KMS-11 (cell line): ENCODE measurements around the gene KIF26B.

Source experiments
- H2AFZ ChIP-seq: fragments of 200-600 bp; sonication (generic); 2 replicates; pipeline ENCODE4 v1.6.1; 2016; ENCODE audit warnings: antibody characterized with exemption, mixed run types, low read depth
- H3K27ac ChIP-seq: fragments of 200-600 bp; sonication (generic); 2 replicates; pipeline ENCODE4 v1.6.1; 2016; ENCODE audit warnings: mild to moderate bottlenecking, mixed run types
- H3K27me3 ChIP-seq: fragments of 200-600 bp; sonication (generic); 2 replicates; pipeline ENCODE4 v1.6.1; 2017; ENCODE audit warnings: mild to moderate bottlenecking, low read depth, mixed run types, moderate library complexity; ENCODE audit not compliant: insufficient read depth
- H3K36me3 ChIP-seq: fragments of 200-600 bp; sonication (generic); 2 replicates; pipeline ENCODE4 v1.6.1; 2017; ENCODE audit warnings: mild to moderate bottlenecking, mixed run types; ENCODE audit not compliant: insufficient read depth
- H3K4me1 ChIP-seq: fragments of 200-600 bp; sonication (generic); 2 replicates; pipeline ENCODE4 v1.6.1; 2016; ENCODE audit warnings: mild to moderate bottlenecking, low read depth, mixed run types; ENCODE audit not compliant: poor library complexity, severe bottlenecking
- H3K4me2 ChIP-seq: fragments of 200-600 bp; sonication (generic); 2 replicates; pipeline ENCODE4 v1.7.0; 2016; ENCODE audit warnings: mild to moderate bottlenecking, mixed run types
- H3K4me3 ChIP-seq: fragments of 200-600 bp; sonication (generic); IDR thresholded peaks from 2 replicates; pipeline ENCODE4 v1.6.1; 2017; ENCODE audit warnings: low read depth, low read length, mixed read lengths; ENCODE audit not compliant: insufficient read depth
- H3K79me2 ChIP-seq: fragments of 200-600 bp; sonication (generic); 2 replicates; pipeline ENCODE4 v1.6.1; 2016; ENCODE audit warnings: low read depth, mixed run types; ENCODE audit not compliant: insufficient read depth
- H3K9ac ChIP-seq: fragments of 200-600 bp; sonication (generic); 2 replicates; pipeline ENCODE4 v1.6.1; 2016; ENCODE audit warnings: mild to moderate bottlenecking, mixed run types
- H4K20me1 ChIP-seq: fragments of 200-600 bp; sonication (generic); 2 replicates; pipeline ENCODE4 v1.6.1; 2016; ENCODE audit warnings: mild to moderate bottlenecking, mixed run types; ENCODE audit not compliant: insufficient read depth
- CTCF ChIP-seq: fragments of 200-600 bp; sonication (generic); conservative IDR thresholded peaks from 2 replicates; pipeline ENCODE4 v1.6.1; 2017; ENCODE audit warnings: low read depth, mild to moderate bottlenecking, antibody characterized with exemption, low read length, moderate library complexity, mixed read lengths

The KIF26B gene

DNA sequence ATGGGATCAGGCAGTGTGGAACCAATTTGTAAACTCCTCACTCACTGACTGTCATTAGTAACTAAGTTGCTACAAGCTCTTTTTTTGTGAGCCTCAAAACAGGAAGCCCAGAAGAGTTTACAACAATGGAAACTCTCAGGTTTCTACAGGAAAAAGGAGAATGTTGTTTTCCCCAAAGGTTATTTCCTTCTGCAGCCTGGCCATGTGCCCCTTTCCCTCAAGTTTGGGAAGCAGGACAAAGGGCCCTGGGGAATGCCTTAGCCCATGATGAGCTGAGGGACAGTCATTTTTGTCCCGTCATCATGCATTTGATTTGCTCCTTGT lies 395.9 kb downstream of the KIF26B start:
- H3K27ac ChIP-seq: no peak overlapping the region
- no peaks in the 10 kb centered on the region for H4K20me1 ChIP-seq
- no peak overlapping the region for H3K4me3 ChIP-seq
- no peaks in the 10 kb centered on the region for H3K4me1 ChIP-seq
- no peak overlapping the region for H2AFZ ChIP-seq
- no peaks in the 10 kb centered on the region for H3K79me2 ChIP-seq
- no peaks in the 10 kb centered on the region for H3K36me3 ChIP-seq
- H3K9ac ChIP-seq: no peak overlapping the region
- TF ChIP-seq CTCF: no peak
- H3K27me3 ChIP-seq: no peaks in the 10 kb centered on the region
- H3K4me2 ChIP-seq: no peak overlapping the region

DNA sequence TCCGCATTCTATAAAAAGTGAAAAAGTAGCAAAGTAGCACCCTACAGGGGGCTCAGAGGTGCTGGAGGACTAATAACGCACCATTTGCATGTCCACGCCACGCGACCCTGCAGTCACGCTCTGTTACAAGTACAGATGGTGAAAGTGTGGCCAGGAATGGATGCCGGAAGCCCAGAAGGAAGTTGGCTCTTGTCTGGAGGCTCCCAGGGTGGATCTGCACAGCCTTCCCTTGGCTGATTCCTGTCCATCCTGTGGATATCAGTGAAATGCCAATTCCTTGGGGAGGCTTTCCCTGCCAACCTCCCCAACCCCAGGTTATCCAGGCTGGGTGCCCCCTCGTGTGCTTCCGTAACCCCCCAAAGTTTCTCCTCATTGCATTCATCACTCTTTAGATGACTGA lies 396.8 kb downstream of the KIF26B start:
- H3K27ac ChIP-seq: no peak overlapping the region
- H3K79me2 ChIP-seq: no peaks in the 10 kb centered on the region
- no peak overlapping the region for H3K4me2 ChIP-seq
- no peaks in the 10 kb centered on the region for H3K36me3 ChIP-seq
- no peak overlapping the region for H3K4me3 ChIP-seq
- no peak for TF ChIP-seq CTCF
- no peaks in the 10 kb centered on the region for H3K4me1 ChIP-seq
- H3K27me3 ChIP-seq: no peaks in the 10 kb centered on the region
- no peaks in the 10 kb centered on the region for H4K20me1 ChIP-seq
- no peak overlapping the region for H2AFZ ChIP-seq
- no peak overlapping the region for H3K9ac ChIP-seq

GRCh38 chr1:245552331-245552730 lies 397.5 kb downstream of the KIF26B start:
- Histone ChIP-seq H3K4me3 (no peak overlapping the region), H3K36me3 (no peaks in the 10 kb centered on the region), H3K27ac (no peak overlapping the region), H3K4me2 (no peak overlapping the region), H3K4me1 (no peaks in the 10 kb centered on the region), H2AFZ (no peak overlapping the region), H4K20me1 (no peaks in the 10 kb centered on the region), H3K79me2 (no peaks in the 10 kb centered on the region), H3K9ac (no peak overlapping the region), H3K27me3 (no peaks in the 10 kb centered on the region)
- no peak for TF ChIP-seq CTCF

DNA sequence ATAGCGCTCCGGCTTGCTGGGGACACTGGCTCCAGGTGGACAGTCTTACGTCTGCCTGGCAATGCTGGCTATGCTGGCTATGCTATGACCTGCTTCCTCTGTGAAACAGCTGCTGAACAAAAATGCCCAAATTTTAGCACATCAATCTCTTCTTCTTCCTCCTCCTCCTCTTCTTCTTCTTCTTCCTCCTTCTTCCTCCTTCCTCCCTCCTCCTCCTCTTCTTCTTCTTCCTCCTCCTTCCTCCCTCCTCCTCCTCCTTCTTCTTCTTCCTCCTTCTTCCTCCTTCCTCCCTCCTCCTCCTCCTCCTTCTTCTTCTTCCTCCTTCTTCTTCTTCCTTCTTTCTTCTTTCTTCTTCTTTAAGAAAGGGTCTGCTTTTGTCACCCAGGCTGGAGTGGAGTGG lies 401.3 kb downstream of the KIF26B start:
- Histone ChIP-seq H3K27ac (no peak overlapping the region), H3K79me2 (no peaks in the 10 kb centered on the region), H2AFZ (no peak overlapping the region), H3K4me1 (no peaks in the 10 kb centered on the region), H4K20me1 (no peaks in the 10 kb centered on the region), H3K4me2 (no peak overlapping the region), H3K36me3 (no peaks in the 10 kb centered on the region), H3K9ac (no peak overlapping the region), H3K27me3 (no peaks in the 10 kb centered on the region), H3K4me3 (no peak overlapping the region)
- no peak for TF ChIP-seq CTCF

GRCh38 chr1:245558069-245558468 lies 403.3 kb downstream of the KIF26B start:
- TF ChIP-seq CTCF: no peak
- no peak overlapping the region for H3K4me3 ChIP-seq
- no peaks in the 10 kb centered on the region for H3K79me2 ChIP-seq
- no peaks in the 10 kb centered on the region for H3K36me3 ChIP-seq
- no peak overlapping the region for H3K27ac ChIP-seq
- no peaks in the 10 kb centered on the region for H3K4me1 ChIP-seq
- H3K27me3 ChIP-seq: no peaks in the 10 kb centered on the region
- no peak overlapping the region for H3K4me2 ChIP-seq
- H4K20me1 ChIP-seq: no peaks in the 10 kb centered on the region
- H2AFZ ChIP-seq: no peak overlapping the region
- H3K9ac ChIP-seq: no peak overlapping the region
